GM19328 (cell line): ENCODE measurements around the gene SYT17.

Experiments used
- ATAC-seq: cut with Tn5 transposase; IDR thresholded peaks from one replicate; pipeline ENCODE4 v1.9.1; 2021; ENCODE audit warnings: mild to moderate bottlenecking, moderate library complexity; ENCODE audit not compliant: unreplicated experiment

The SYT17 gene

DNA sequence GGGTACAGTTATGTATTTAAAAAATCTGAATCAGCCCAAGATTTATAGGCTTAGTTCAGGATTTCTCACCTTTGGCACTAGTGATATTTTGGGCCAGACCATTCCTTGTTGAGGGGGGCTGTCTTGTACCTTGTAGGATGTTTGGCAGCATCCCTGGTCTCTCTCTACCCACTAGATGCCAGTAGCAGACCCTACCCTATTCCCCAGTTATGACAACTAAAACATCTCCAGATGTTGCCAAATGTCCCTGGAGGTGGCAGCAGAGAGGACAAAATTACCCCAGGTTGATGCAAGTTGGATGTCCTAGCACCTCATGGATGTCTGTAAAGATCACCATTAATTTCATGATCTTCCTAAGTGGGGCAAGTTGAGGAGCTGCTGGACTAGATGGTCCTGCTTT is 45.8 kb downstream of the SYT17 start:
- no peak for ATAC-seq

DNA sequence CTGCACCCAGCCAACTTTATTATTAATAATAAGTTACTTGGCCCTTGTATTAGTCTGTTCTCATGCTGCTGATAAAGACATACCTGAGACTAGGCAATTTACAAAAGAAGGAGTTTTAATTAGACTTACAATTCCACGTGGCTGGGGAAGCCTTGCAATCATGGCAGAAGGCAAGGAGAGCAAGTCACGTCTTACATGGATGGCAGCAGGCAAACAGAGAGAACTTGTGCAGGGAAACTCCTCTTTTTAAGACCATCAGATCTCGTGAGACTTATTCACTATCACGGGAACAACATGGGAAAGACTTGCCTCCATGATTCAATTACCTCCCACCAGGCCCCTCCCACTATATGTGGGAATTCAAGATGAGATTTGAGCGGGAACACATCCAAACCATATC is 47.7 kb downstream of the SYT17 start:
- no peak for ATAC-seq

DNA sequence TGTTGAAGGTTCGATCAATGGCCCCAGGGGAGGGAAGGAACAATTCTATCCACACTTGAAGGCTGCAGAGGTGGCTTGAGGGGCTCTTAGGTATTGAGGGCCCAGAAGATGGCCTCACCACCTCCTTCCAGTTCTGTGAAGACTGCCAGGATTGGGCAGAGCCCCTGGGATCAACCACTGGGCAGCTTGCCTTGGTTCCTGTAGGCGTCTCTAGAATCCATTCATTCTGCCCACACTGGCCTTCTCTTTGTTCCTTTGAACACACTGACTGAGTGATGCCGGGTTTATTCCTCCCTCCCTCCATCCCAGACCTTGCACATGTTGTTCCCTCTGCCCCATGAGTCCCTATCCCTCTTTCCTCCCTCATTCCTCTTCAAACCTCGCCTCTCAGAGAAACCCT is 50.5 kb downstream of the SYT17 start:
- ATAC-seq = no peak

DNA sequence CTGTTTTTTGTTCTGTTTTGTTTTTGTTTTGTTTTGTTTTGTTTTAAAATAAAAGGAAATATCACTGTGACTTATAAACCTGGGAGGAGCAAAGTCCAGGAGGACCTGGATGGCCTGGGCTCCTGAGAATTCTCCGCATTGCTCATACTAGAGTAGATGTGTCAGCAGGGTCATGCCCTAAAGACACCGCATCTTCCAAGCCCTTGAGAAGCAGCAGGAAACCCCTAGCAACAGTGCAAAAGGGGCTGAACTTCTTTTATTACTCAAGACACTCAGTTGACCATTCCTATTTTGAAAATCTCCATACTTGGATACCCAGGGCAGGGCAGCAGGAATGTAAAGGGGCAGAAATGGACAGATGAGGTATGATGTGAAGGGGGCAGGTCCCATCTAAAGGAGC is 51.8 kb downstream of the SYT17 start:
- no peak for ATAC-seq

GRCh38 chr16:19223235-19224170 is 55.5 kb downstream of the SYT17 start:
- no peak for ATAC-seq

DNA sequence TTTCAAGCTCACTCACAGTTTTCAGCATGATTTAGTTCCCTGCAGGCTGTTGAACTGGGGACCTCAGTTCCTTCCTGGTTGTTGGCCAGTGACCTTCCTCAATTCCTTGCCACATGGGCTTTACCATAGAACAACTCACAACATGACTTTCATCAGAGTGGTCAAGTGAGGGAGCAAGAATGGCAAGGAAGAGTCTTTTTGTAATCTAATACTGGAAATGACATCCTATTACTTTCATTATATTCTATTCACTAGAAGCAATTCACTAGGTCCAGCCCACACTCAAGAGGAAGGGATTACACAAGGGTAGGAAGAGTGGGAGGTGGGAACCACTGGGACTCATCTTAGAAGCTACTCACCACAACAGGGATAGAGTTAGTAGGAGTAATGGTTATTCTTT is 57.6 kb downstream of the SYT17 start:
- no peak for ATAC-seq

GRCh38 chr16:19227643-19228042 is 59.6 kb downstream of the SYT17 start:
- no peak for ATAC-seq

DNA sequence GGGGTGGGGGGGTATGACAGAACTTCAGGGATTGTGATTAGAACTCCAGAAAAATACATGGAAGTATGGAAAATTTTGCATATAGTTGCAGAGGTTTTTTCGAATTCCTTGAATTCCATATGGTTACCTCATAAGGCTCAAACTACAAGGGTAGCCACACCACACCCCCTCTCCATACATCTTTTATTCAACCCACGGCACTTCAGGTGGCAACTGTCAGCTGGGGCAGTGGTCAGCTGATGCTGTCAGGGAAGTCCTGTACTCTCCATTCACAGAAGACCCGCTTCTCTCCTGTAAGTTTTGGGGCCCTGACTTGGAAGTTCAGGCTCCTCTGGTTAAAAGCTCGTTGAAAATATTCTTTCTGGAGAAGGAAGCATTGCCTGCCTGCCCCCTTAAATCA is 60.0 kb downstream of the SYT17 start:
- no peak for ATAC-seq

GRCh38 chr16:19228575-19228974 is 60.5 kb downstream of the SYT17 start:
- ATAC-seq = no peak

- ATAC-seq = no peak
Measured at GRCh38 chr16:19230575-19230974, 62.5 kb downstream of the SYT17 start.

DNA sequence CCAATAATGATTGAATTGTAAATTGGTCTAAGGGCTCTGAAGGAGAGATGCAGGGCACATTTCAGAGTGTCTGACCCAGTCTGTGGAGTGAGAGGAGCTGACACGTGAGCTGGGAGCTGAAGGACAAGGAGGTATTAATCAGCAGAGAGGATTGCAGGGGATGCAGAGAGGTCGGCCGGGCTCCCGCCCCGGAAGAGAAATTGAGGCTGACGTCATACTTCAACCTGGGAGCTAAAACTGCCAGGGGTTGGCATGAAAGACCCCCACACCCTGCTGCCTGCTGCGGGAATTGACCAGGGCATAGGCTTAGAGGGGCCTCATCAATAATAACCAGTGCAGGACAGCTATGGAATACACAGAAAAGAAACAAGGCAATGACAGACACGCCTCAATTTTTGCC is 63.8 kb downstream of the SYT17 start:
- no peak for ATAC-seq

DNA sequence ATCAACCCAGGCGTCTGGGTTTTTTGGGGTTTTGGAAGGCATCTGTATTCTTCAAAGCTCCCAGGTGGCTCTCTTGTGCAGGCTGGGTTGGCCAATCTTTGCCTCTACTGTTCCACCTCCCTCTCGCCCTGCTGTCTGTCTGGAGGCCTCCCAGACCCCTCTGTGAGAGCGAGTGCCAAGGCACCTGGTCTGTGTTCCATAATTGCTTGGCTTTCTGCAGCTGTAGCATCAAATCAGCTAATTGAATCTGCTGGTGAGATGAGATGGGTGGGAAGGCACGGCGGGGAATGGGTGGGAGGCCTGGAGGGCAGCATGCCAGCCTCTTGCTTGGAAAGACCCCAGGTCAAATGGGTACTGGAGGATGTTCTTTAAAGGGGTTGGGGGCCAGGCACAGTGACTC is 64.9 kb downstream of the SYT17 start:
- ATAC-seq = no peak

GRCh38 chr16:19235478-19235877 is 67.4 kb downstream of the SYT17 start:
- ATAC-seq = no peak

DNA sequence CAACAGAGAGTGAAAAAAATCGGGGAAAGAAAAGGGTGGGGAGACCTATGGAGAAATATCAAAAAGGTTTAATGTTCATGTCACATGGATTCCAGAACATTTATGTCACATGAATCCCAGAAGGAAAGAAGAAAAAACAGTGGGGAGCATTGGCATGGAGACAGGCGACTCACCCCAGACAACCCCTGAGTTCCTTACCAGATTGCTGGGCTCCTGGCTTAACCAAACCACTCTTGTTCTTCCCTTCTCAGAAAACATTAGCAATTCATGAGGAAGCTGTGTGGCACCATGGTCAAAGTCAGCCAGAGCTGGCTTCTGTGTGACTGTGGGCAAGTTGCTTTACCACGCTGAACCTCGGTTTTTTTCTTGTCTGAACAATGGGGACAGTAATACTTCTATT is 67.8 kb downstream of the SYT17 start:
- no peak for ATAC-seq

DNA sequence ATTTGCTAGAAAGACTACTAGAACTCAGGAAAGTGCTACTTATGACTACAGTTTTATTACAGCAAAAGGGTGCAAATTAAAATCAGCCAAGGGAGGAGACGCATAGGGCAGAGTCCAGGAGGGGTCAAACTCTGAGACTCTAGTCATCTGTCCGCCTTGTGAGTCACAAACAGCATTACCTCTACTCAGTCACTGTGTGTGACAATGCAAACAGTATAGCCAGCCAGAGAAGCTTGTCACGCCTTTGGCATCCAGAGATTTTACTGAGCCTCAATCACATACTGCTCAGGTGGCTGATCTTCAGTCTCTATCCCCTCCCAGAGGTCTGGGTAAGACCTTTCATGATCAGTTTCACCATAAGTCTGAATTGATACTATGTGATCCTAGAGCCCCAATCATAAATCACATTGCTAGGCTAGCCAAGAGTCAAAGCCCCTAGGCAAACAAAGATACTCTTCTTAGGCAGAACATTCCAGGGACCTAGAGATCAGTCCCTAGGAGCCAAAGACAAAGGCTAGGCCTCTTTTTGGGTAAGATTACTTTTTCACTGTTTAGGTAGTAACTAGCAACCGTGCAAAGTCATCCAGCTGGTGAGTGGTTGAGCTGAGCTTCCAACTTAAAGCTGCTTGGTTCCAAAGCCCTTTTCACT is 68.6 kb downstream of the SYT17 start:
- ATAC-seq = no peak

DNA sequence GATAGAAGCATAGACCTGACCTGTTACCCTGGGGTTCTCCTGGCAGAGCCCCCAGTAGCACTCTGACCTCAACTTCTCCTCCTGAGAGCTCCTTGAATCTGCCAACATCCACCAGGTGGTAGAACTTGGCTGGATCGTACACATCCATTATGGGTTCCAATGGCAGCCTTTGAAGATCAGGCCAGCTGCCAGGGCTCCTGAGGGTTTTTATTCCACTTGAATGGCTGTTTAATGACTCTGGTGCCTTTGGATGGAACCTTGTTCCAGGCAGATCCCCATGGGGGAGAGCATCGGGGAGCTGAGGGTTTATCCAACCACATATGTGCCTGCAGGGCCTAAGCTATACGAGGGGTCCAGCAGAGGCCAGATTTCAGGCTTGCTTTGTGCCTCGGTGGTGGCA is 70.4 kb downstream of the SYT17 start:
- no peak for ATAC-seq

DNA sequence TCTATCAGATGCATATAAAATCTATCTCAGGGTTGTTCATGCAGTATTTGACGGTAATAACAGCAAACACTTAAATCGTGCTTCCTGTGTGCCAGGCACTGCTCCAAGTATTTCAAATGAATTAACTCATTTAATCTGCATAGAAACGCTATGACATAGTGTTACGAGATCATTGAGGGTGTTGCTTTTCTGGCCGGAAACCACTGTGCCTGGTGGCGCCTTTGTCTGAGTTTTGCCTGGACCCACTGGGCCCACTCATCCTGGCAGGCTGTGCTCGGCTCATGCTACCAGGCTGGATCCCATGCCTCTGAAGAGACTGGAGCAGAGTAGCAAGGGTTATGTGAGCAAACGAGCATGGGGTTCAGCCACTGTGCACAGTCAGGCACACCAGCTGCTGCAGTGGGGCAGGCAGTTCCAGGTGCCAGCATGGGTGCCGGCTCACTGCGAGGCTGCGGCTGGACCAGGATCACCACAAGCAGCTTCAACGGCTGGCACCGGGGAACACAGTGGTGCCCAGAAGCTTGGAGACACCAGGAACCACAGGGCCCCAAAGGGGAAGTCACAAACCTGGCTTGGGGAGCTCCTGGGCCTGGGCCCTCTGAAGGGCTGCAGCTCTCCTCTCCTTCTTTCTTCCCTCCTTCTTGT is 71.6 kb downstream of the SYT17 start:
- ATAC-seq = no peak

- no peak for ATAC-seq
Measured at GRCh38 chr16:19240494-19240893, 72.5 kb downstream of the SYT17 start.

- no peak for ATAC-seq
Measured at GRCh38 chr16:19241512-19241911, 73.5 kb downstream of the SYT17 start.

- ATAC-seq = no peak
Measured at GRCh38 chr16:19242186-19242585, 74.1 kb downstream of the SYT17 start.

- ATAC-seq = no peak
Measured at GRCh38 chr16:19242987-19243575, 75.0 kb downstream of the SYT17 start.
